Liver (tissue), 9 donors: Measurements from ENCODE around the gene KHDRBS2. TPM values are rescaled to one million over a fixed set of nuclear protein-coding genes. Genes with fewer than 3 reads are reported as not detected.

ENCODE experiments used
- DNase-seq: peaks from one replicate; pipeline ENCODE4 v3.0.0-alpha.2; 2017; ENCODE audit warnings: low spot score
- H3K27ac ChIP-seq, 2 donors: one replicate each; pipeline ENCODE4 v1.7.0; 2013; ENCODE audit warnings: inconsistent platforms in 2 of 2, low read length in 2 of 2, control low read depth in 1 of 2, low read depth in 1 of 2, mild to moderate bottlenecking in 1 of 2
- H3K27me3 ChIP-seq, 4 donors: one replicate each; pipeline versions ENCODE4 v1.6.1 to v1.7.0; 2013; ENCODE audit warnings: low read length in 3 of 4, inconsistent platforms in 1 of 4, mild to moderate bottlenecking in 1 of 4, moderate library complexity in 1 of 4; ENCODE audit not compliant: control insufficient read depth in 4 of 4, insufficient read depth in 4 of 4
- H3K36me3 ChIP-seq, 4 donors: one replicate each; pipeline versions ENCODE4 v1.6.1 to v1.7.0; 2013; ENCODE audit warnings: low read length in 3 of 4, mild to moderate bottlenecking in 3 of 4, low read depth in 1 of 4, moderate library complexity in 1 of 4; ENCODE audit not compliant: control insufficient read depth in 4 of 4, insufficient read depth in 3 of 4
- H3K4me1 ChIP-seq, 4 donors: one replicate each; pipeline versions ENCODE4 v1.6.1 to v1.7.0; 2013; ENCODE audit warnings: low read length in 3 of 4, mild to moderate bottlenecking in 3 of 4, moderate library complexity in 1 of 4; ENCODE audit not compliant: control insufficient read depth in 4 of 4, insufficient read depth in 4 of 4
- H3K4me3 ChIP-seq, 3 donors: one replicate each; pipeline versions ENCODE4 v1.6.1 to v1.7.0; 2013; ENCODE audit warnings: low read length in 3 of 3, control low read depth in 1 of 3, low read depth in 1 of 3, mild to moderate bottlenecking in 1 of 3
- H3K9ac ChIP-seq, 2 donors: one replicate each; pipeline ENCODE4 v1.7.0; 2013; ENCODE audit warnings: low read length in 2 of 2, mild to moderate bottlenecking in 2 of 2, moderate library complexity in 2 of 2, control low read depth in 1 of 2, low read depth in 1 of 2
- H3K9me3 ChIP-seq, 4 donors: one replicate each; pipeline versions ENCODE4 v1.6.1 to v1.7.0; 2013; ENCODE audit warnings: low read length in 3 of 4; ENCODE audit not compliant: control insufficient read depth in 4 of 4
- ATF3 ChIP-seq: IDR thresholded peaks from 2 replicates; pipeline ENCODE4 v1.6.1; 2016; ENCODE audit warnings: antibody characterized with exemption
- CTCF ChIP-seq: fragments of 150-350 bp; IDR thresholded peaks from 2 replicates; pipeline ENCODE4 v1.5.1; 2017; ENCODE audit warnings: improper control_type of control experiment, low read depth, low read length; ENCODE audit not compliant: missing input control
- EGR1 ChIP-seq, 2 donors: IDR thresholded peaks; 2 replicates each; pipeline ENCODE4 v1.6.1; 2016 to 2018; ENCODE audit warnings: antibody characterized with exemption in 2 of 2, low read depth in 2 of 2
- FOXA1 ChIP-seq: IDR thresholded peaks from 2 replicates; pipeline ENCODE4 v1.6.1; 2016; ENCODE audit warnings: antibody characterized with exemption
- FOXA2 ChIP-seq: IDR thresholded peaks from 2 replicates; pipeline ENCODE4 v1.6.1; 2016; ENCODE audit warnings: antibody characterized with exemption
- GABPA ChIP-seq, 2 donors: IDR thresholded peaks in 1 of 2; conservative IDR thresholded peaks in 1 of 2; 2 replicates each; pipeline ENCODE4 v1.6.1; 2016; ENCODE audit warnings: antibody characterized with exemption in 2 of 2, mild to moderate bottlenecking in 1 of 2, moderate library complexity in 1 of 2
- HNF4A ChIP-seq, 2 donors: conservative IDR thresholded peaks; 2 replicates each; pipeline ENCODE4 v1.6.1; 2016; ENCODE audit warnings: antibody characterized with exemption in 2 of 2, mild to moderate bottlenecking in 2 of 2
- HNF4G ChIP-seq: IDR thresholded peaks from 2 replicates; pipeline ENCODE4 v1.6.1; 2016; ENCODE audit warnings: antibody characterized with exemption
- JUND ChIP-seq, 2 donors: IDR thresholded peaks; 2 replicates each; pipeline ENCODE4 v1.6.1; 2016; ENCODE audit warnings: antibody characterized with exemption in 2 of 2
- MAX ChIP-seq: IDR thresholded peaks from 2 replicates; pipeline ENCODE4 v1.6.1; 2016; ENCODE audit warnings: antibody characterized with exemption
- NR2F2 ChIP-seq: IDR thresholded peaks from 2 replicates; pipeline ENCODE4 v1.6.1; 2016; ENCODE audit warnings: antibody characterized with exemption
- RAD21 ChIP-seq, 2 donors: IDR thresholded peaks; 2 replicates each; pipeline ENCODE4 v1.6.1; 2016; ENCODE audit warnings: antibody characterized with exemption in 2 of 2, mild to moderate bottlenecking in 2 of 2
- REST ChIP-seq: IDR thresholded peaks from 2 replicates; pipeline ENCODE4 v1.6.1; 2016; ENCODE audit warnings: antibody characterized with exemption, mild to moderate bottlenecking
- RXRA ChIP-seq, 2 donors: IDR thresholded peaks; 2 replicates each; pipeline ENCODE4 v1.6.1; 2017 to 2018; ENCODE audit warnings: antibody characterized with exemption in 2 of 2, mild to moderate bottlenecking in 1 of 2
- SP1 ChIP-seq: IDR thresholded peaks from 2 replicates; pipeline ENCODE4 v1.6.1; 2018; ENCODE audit warnings: antibody characterized with exemption, mild to moderate bottlenecking
- TAF1 ChIP-seq: conservative IDR thresholded peaks from 2 replicates; pipeline ENCODE4 v1.6.1; 2016; ENCODE audit warnings: antibody characterized with exemption, mild to moderate bottlenecking
- YY1 ChIP-seq: IDR thresholded peaks from 2 replicates; pipeline ENCODE4 v1.6.1; 2016; ENCODE audit warnings: antibody characterized with exemption, mild to moderate bottlenecking
- ZBTB33 ChIP-seq: IDR thresholded peaks from 2 replicates; pipeline ENCODE4 v1.6.1; 2016; ENCODE audit warnings: antibody characterized with exemption
- WGBS: extraction: QIAGEN DNeasy Blood & Tissue Kit; methylation state at CpG from one replicate; pipeline ENCODE4 v1.1.7; 2013; 5-methylcytosine and 5-hydroxymethylcytosine counted together
- polyA plus RNA-seq, 2 donors: library from polyadenylated mRNA; stranded (reverse) in 1 of 2; unstranded in 1 of 2; fragments of 200-250 nt in 1 of 2; fragments of >200 nt in 1 of 2; fragmentation: Nextera tagmentation in 1 of 2; extraction: Ambion mirVana in 1 of 2; gene quantifications; one replicate each; pipeline versions ENCODE4 v1.2.1 to v1.2.3, GENCODE V29; 2013 to 2015
- total RNA-seq, 2 donors: library from RNA; depleted of rRNA; stranded (reverse); fragments of >200 nt; gene quantifications; one replicate each; pipeline ENCODE4 v1.2.3, GENCODE V29; 2014
- donor health status: healthy.
- donor health status: healthy.
- donor health status: healthy.
- donor health status: healthy.
- donor health status: healthy.

Gene KHDRBS2
- total and polyA plus RNA-seq, 4 donors: 0.08 to 1.1 TPM; not detected in 2

- Histone ChIP-seq H3K4me3 (no peak overlapping the region), H3K4me1 (no peaks in the 10 kb centered on the region), H3K36me3 (no peaks in the 10 kb centered on the region), H3K27ac (no peak overlapping the region), H3K9me3 (no peaks in the 10 kb centered on the region), H3K27me3 (no peaks in the 10 kb centered on the region), H3K9ac (no peak overlapping the region)
- DNase-seq: no peak
- TF ChIP-seq RAD21 (IDR thresholded peaks at IDR 0.05) (no peak), ATF3 (no peak), NR2F2 (no peak), TAF1 (no peak), EGR1 (IDR thresholded peaks at IDR 0.05; ENCODE audit: low read depth in 2 of 2) (no peak), ZBTB33 (no peak), RXRA (IDR thresholded peaks at IDR 0.05) (no peak), SP1 (no peak), GABPA (IDR thresholded peaks at IDR 0.05 in 1 of 2, conservative IDR thresholded peaks at IDR 0.05 in 1 of 2) (no peak), HNF4A (conservative IDR thresholded peaks at IDR 0.05) (no peak), FOXA1 (no peak), JUND (IDR thresholded peaks at IDR 0.05) (no peak), CTCF (no peak), MAX (no peak), YY1 (no peak)
- 61% methylated on average over 2 of the region's 2 CpGs for WGBS
Observed at GRCh38 chr6:62037445-62037844, 248.6 kb downstream of the KHDRBS2 start.

- 28% methylated on average over 1 of the region's 1 CpG for WGBS
- H3K27ac ChIP-seq: no peak overlapping the region
- H3K27me3 ChIP-seq: no peaks in the 10 kb centered on the region
- H3K9ac ChIP-seq: no peak overlapping the region
- no peak for DNase-seq
- no peak overlapping the region for H3K4me3 ChIP-seq
- TF ChIP-seq REST (no peak), FOXA2 (no peak), HNF4A (conservative IDR thresholded peaks at IDR 0.05) (no peak), GABPA (IDR thresholded peaks at IDR 0.05 in 1 of 2, conservative IDR thresholded peaks at IDR 0.05 in 1 of 2) (no peak), CTCF (no peak), FOXA1 (no peak), JUND (IDR thresholded peaks at IDR 0.05) (no peak), YY1 (no peak), ZBTB33 (no peak), HNF4G (no peak), MAX (no peak), NR2F2 (no peak), RAD21 (IDR thresholded peaks at IDR 0.05) (no peak), SP1 (no peak), EGR1 (IDR thresholded peaks at IDR 0.05; ENCODE audit: low read depth in 2 of 2) (no peak), TAF1 (no peak)
- no peaks in the 10 kb centered on the region for H3K36me3 ChIP-seq
- no peaks in the 10 kb centered on the region for H3K4me1 ChIP-seq
- H3K9me3 ChIP-seq: no peaks in the 10 kb centered on the region
Observed at GRCh38 chr6:62035952-62036351, 250.1 kb downstream of the KHDRBS2 start.
